Measurements from ENCODE around the gene ARFGEF2.

GRCh38 chr20:49054056-49054643 lies 132.6 kb downstream of the ARFGEF2 start:
- TF ChIP-seq, protein P1, sequence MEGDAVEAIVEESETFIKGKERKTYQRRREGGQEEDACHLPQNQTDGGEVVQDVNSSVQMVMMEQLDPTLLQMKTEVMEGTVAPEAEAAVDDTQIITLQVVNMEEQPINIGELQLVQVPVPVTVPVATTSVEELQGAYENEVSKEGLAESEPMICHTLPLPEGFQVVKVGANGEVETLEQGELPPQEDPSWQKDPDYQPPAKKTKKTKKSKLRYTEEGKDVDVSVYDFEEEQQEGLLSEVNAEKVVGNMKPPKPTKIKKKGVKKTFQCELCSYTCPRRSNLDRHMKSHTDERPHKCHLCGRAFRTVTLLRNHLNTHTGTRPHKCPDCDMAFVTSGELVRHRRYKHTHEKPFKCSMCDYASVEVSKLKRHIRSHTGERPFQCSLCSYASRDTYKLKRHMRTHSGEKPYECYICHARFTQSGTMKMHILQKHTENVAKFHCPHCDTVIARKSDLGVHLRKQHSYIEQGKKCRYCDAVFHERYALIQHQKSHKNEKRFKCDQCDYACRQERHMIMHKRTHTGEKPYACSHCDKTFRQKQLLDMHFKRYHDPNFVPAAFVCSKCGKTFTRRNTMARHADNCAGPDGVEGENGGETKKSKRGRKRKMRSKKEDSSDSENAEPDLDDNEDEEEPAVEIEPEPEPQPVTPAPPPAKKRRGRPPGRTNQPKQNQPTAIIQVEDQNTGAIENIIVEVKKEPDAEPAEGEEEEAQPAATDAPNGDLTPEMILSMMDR (conservative IDR thresholded peaks at IDR 0.05) = no peak
- TF ChIP-seq ZFX (IDR thresholded peaks at IDR 0.05) = no peak
